Fibroblast of pulmonary artery (primary cell): Measurements from ENCODE around the gene TMTC1.

Experiments used
- DNase-seq: peaks from one replicate; pipeline ENCODE4 v3.0.0-alpha.2; 2010; ENCODE audit warnings: low read depth
- H3K4me3 ChIP-seq: replicated peaks from 2 replicates; pipeline ENCODE4 v1.5.1; 2011; ENCODE audit warnings: low read depth, mild to moderate bottlenecking, control low read depth, low read length, moderate library complexity
- CTCF ChIP-seq: IDR thresholded peaks from 2 replicates; pipeline ENCODE4 v1.5.1; 2011; ENCODE audit warnings: mild to moderate bottlenecking, control low read depth, low read length, inconsistent platforms; ENCODE audit errors: missing control alignments

The TMTC1 gene

GRCh38 chr12:29572938-29573337 is 210.8 kb downstream of the TMTC1 start:
- no peak overlapping the region for H3K4me3 ChIP-seq
- DNase-seq: peak; percentile 53
- TF ChIP-seq CTCF: no peak

- no peak for DNase-seq
- no peak overlapping the region for H3K4me3 ChIP-seq
- TF ChIP-seq CTCF: no peak
These were observed 211.3 kb downstream of the TMTC1 start for GRCh38 chr12:29572464-29572863.

- H3K4me3 ChIP-seq: no peak overlapping the region
- no peak for TF ChIP-seq CTCF
- peak; percentile 64 for DNase-seq
These were observed 214.5 kb downstream of the TMTC1 start for GRCh38 chr12:29569132-29569757.

- no peak overlapping the region for H3K4me3 ChIP-seq
- no peak for DNase-seq
- TF ChIP-seq CTCF: no peak
These were observed 217.3 kb downstream of the TMTC1 start for GRCh38 chr12:29566441-29566840.

- no peak for TF ChIP-seq CTCF
- no peak for DNase-seq
These were observed 218.0 kb downstream of the TMTC1 start for GRCh38 chr12:29565727-29566126.

GRCh38 chr12:29564925-29565324 is 218.8 kb downstream of the TMTC1 start:
- no peak for DNase-seq
- no peak overlapping the region for H3K4me3 ChIP-seq
- TF ChIP-seq CTCF: no peak

More at GRCh38 chr12:29565727-29566126, 218.0 kb downstream of the TMTC1 start:
- H3K4me3 ChIP-seq: no peak overlapping the region

- DNase-seq: no peak
- no peak overlapping the region for H3K4me3 ChIP-seq
- no peak for TF ChIP-seq CTCF
These were observed 220.1 kb downstream of the TMTC1 start for GRCh38 chr12:29563636-29564035.
